Suppressor macrophage (primary cell): ENCODE measurements around the gene KCNQ1.

Source experiments
- DNase-seq, 4 experiments: peaks; one replicate each; pipeline ENCODE4 v3.0.0-alpha.2; 2020 to 2022

Gene KCNQ1

DNA sequence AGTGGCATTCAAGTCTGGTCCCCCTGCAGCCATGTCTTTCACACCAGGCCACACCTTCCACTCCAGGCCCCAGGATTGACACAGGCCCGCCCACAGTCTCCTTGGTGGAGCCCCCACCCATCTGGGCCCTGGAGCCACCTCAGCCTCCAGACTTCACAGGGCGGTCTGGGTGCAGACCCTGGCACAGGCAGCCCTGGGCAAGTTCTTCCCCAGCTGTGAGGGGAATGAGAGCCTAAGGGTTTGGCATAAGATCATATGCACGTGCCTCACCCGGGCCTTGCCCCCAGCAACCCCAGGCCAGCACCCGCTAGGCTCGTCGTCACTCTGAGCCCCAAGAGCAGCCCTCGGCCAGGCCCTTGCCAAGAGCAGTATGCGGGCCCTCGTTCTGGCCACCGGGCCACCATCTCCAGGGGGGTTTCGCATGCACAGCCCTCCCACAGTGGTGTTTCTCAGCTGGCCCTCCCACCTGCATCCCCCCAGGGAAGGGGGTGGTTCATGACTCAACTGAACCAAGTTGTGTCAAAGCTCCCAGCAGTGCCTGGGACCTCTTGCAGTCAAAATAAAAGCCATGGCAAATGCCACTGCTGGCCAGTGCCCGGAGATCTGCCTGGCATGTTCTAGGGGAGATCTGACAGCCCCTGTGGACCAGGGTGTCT is 325.4 kb downstream of the KCNQ1 start:
- DNase-seq, result no peak

DNA sequence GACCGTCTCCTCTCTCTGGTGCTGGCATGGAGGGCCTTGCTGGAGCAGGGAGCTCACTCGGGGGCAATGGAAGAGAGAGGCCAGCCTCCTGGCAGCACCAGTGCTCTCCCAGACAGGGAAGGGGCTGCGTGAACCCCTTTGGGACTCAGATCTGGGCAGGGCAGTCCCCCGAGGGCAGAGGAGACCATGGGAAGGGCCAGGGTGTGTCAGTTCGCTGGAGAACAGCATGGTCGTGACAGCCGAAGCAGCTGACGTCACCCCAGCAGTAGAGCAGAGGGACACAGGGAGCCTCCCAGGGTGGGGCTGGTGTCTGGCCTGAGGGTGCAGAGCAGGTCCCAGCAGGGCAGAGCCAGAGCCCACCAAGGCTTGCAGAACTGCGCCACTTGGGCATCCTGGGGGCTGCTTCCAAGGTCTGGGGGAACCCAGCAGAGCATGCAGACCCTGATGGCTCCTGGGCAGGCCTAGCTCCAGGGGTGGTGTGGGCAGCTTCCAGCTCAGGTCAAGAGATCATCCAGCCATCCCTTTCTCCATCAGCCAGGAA is 326.0 kb downstream of the KCNQ1 start:
- no peak for DNase-seq

DNA sequence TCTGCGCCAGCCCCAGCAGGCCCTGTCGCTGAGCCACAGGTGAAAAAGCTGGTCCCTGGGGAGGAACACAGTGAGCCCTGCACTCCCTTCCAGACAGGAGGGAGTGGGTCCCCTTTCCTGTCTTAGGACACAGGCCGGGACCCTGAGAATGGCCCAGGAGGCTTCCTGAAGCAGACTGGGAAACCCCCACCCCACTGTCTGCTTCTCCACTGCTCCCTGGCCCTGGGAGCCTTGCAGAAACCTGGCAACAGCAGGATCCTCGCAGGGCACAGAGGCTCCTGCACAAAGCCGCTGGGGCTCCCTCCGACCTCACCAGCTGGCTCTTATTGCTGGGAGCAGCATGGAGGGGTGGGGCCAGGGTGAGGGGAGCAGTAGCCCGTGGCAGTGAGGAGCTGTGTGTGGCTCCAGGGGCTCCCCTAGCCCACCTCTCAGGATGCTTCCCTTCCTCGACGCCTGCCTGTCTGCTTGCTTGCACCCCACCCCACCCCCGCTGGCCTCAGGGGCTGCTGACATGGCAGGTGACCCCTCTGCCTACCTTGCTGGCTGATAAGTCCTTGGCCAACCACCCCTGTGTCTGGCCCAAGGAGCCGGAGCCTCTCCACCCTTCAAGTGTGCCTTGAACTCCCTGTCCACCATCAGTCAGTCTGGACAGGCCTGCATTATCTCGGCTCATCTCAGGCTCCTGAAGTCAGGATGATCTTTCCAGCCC is 327.1 kb downstream of the KCNQ1 start:
- DNase-seq, result no peak

DNA sequence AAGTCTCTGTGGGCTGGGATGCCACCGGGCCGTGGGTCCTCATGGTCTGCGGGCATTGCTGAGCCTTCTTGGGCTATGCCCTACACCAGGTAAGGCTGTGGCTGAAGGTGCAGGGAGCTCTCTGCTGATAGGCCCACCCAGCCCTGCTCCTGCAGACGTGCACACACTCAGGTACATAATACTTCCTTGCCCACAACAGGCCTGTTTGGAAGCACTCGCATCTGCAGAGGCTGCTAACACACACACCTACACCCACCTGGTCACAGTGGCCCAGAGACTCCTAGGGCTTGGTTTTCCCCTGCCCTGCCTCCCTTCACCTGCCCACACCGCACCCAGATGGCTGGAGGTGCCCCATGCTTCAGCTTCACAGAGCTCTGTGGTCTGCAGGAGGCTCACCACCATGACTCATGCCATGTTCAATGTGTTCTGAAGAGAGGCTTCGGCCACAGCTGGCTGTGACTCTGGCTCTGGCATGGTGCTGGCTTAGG is 327.8 kb downstream of the KCNQ1 start:
- no peak for DNase-seq

- DNase-seq, result no peak
These were observed 329.6 kb downstream of the KCNQ1 start for GRCh38 chr11:2774173-2775082.

DNA sequence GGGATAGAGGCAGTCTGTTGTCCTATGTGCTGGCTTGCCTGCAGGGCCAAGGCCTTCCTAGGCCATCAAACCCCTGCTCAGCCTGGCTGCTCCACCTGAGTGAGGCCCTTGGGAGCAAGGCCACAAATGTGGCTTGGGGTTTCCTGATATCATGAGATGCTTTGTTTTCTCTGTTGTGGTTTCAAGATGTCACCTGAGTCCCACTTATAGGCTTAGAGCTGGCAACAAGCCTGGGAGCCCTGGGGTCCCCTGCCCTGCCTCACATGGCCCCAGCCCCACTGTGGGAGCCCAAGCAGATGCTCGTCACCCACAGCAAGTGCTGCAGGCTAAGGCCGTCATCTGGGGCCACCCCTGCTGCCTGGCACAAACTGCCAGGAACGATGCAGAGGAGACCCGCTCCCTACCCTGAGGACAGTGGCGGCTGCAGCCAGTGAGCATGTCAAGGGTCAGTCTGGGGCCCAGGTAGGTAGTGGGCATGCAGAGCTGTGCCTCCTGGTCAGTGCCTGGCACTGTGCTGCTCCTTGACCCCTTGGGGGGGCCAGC is 330.3 kb downstream of the KCNQ1 start:
- DNase-seq, result no peak

GRCh38 chr11:2775626-2776350 is 331.0 kb downstream of the KCNQ1 start:
- DNase-seq, result no peak

DNA sequence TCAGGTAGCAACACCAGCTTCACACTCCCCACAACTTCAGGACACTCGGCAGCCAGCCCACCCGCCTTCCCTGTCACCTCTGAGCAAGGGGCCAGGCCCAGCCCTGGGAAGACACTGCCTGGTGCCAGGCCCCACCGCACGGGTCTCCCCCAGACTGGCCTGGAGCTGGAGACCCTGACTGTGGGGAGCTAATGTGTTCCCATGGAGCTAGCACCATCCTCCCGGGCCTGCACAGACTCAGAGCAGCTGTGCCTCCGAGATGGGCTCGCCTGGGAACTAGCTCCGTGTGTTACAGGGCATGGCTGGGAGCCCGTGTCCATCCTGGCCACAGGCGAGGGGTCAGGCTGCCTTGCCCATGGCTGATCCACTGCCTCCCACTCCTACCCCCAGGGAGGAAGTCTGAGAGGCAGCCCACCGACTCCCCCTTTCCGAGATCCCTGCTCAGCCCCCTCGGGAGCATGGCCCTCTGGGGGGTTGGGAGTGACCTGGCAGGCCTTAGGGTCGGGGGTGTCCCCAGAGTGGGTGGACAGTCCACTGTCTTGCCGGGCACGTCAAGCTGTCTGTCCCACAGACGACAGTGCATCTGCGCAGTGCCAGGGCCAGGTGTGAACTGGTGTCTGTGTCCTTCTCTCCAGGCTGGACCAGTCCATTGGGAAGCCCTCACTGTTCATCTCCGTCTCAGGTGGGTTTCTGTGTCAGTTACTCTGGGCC is 331.7 kb downstream of the KCNQ1 start:
- DNase-seq, result no peak

DNA sequence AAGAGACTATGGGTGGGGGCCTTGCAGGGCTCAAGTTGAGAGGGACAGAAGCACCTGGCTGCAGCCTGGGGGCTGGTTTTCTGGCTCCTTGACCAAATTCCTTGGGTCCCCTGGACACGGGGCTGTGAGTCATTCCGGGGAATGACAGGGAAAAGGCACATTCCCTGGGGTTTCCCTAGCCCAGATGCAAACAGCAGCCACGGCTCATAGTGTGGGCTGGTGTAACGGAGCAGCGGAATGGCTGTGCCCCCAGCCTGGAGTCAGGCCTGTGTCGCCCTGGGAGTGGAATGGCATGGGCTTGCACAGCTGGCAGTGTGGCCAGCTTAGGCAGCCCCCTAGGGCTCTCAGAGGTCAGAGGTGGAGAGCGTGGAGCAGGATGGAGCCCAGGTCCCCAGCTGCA is 332.6 kb downstream of the KCNQ1 start:
- no peak for DNase-seq

DNA sequence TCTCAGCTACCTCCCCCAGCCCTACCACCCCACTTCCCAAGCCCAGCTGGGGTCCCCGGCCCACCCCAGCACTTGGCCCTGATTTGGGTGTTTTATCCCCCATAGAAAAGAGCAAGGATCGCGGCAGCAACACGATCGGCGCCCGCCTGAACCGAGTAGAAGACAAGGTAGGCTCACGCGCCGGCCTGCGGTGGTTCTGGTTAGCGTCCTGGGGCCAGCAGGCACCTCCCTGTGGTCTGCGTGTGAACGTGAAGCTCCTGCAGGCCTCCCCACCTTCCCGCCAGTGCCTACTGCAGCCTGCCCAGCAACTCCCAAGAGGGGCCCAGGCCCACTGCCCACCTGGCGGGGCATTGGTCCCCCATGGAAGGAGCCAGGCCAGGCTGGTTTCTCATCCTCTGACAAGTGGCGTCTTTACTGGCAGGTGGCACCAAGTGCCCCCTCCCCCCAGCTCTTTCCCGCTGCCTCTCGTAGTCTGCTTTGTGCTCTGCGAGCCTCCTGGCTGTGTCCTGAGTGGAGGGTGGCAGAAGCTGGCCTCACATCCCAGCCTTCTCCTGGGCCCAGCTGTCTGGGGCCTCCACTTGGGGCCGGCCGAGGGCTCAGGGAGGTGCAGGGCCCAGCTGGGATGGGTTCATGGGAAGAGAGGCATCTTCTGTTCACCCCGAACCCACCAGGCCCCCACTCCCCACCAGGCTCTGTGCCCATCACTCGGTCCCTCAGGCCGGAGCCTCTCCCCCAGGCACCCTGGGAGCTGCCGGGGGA is 333.2 kb downstream of the KCNQ1 start:
- DNase-seq, result no peak

DNA sequence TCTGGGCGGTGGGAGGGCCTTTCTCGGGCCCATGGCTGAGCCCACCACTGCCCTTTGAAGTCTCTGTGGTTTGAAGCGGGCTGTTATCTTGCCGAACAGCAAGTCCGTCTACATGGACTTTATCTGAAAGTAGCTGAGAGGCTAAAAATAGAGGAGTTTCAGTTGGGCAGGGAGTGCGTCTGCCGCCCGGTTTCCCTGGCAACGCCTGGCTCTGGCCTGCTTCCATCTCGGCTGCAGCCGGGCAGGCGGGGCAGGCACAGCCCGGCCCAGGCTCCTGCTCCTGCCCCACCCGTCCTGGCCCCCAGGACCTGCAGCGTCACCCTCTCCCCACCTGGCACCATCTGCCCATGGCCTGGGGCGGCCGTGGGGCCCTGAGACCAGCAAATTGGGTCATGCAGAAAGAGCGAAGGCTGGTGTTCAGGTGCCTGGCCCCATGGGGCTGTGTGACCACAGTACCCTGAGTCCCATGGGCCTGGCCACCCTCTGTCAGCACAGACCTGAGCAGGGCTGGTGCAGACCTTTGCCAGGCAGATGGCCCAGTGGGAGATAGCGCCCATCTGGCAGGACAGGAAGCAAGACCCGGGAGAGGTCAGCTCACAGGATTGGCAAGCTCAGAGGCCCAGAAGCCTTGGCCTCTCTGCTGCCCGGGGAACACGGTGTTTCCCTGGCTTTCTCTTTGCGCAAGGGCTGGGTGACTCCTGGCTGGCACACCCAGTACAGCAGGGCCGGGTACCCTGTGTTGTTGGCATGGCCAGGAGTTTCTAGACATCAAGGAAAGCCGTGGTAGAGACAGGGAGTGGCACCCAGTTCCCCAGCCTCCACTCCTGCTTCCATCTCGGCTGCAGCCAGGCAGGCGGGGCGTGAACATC is 334.1 kb downstream of the KCNQ1 start:
- DNase-seq, result peak; percentile 22 to 57 (median 42)

DNA sequence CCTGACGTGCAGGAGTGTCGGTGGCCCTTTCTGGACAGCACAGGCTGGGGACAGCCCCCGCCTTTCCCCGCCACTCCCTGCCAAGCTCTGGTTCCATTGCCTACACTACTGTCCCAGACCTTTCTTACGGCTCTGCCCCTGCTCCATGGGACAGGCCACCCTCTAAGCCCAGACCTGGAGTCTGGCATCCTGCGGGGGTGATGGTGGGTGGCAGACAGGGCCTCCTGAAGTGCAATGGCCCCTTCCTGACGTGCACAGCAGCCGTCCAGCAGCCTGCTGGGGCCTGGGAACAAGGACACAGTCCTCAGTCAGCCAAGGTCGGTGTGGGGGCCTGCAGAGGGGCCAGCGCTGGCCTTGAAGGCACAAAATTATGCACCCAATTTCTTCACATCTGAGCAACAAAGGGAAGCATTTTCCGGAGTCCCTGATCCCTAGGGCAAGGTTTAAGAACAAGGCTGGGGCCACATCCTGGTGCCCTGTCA is 334.7 kb downstream of the KCNQ1 start:
- no peak for DNase-seq

- peak in 1 of 4 experiments; percentile 8 for DNase-seq
These were observed 335.4 kb downstream of the KCNQ1 start for GRCh38 chr11:2779981-2780849.

DNA sequence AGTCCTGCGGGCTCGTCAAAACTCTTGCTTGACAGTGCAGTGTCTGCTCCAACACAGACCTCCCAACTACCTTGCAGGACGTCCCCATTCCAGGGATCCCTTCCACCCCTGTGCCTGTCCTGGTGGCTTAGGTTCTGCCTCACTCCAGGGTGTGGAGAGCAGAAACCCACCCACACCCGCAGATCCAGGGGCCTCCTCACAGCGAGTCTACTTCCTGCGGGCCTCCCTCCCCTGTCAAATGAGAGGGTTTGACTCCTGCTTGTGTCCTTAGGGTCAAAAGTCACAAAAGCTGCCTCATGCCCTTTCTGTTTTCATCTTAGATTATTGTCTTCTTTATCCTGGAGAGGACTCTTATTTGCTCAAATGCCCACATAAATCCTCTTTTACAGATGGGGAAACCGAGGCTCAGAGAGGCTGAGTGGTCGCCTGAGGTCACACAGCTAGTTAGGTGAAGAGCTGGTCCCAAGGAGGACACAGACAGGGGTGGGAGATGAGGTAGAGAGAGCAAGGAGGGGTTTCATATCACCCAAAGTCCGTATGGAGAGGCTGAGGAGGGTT is 336.1 kb downstream of the KCNQ1 start:
- peak in 1 of 4 experiments; percentile 1 for DNase-seq

- DNase-seq, result no peak
These were observed 336.8 kb downstream of the KCNQ1 start for GRCh38 chr11:2781408-2782274.

DNA sequence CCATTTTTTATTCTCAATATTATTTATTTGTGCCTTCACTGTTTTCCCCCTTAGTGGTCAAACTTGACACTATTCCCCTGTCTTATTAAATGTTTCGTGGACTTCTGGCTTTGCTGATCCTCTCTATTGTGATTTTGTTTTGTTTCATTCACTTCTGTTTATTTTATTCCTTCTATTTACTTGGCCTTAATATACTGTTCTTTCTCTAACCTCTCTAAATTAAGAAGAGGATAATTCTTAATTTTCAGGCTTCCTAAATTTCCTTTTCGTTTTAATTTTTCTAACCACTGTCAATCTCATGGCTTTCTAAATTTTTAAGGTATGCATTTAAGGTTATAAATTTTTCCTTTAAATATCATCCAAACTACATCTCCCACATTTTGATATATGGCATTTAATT is 338.0 kb downstream of the KCNQ1 start:
- DNase-seq, result no peak
